Natural killer cell (primary cell): Measurements from ENCODE around the gene PPM1M. TPM values are rescaled to one million over a fixed set of nuclear protein-coding genes. Genes with fewer than 3 reads are reported as not detected.

Experiments used
- ATAC-seq, 3 donors: fragments of 150-1000 bp in 2 of 3; fragments of 200-7000 bp in 1 of 3; cut with Tn5 transposase; 1 replicate in 1 of 3; 2 replicates in 2 of 3; pipeline ENCODE4 v1.10.0; 2021; ENCODE audit warnings: mild to moderate bottlenecking in 2 of 3, moderate library complexity in 2 of 3
- DNase-seq, 2 donors: peaks; one replicate each; pipeline versions ENCODE4 v3.0.0 to v3.0.0-alpha.2; 2013 to 2021; ENCODE audit warnings: mixed read lengths in 1 of 2
- H3K27ac ChIP-seq: one replicate; pipeline ENCODE4 v1.5.1; 2013; ENCODE audit warnings: mild to moderate bottlenecking, low read length
- H3K27me3 ChIP-seq: one replicate; pipeline ENCODE4 v1.6.1; 2013; ENCODE audit warnings: low read length; ENCODE audit not compliant: control insufficient read depth, insufficient read depth
- H3K36me3 ChIP-seq: one replicate; pipeline ENCODE4 v1.6.1; 2013; ENCODE audit warnings: low read length; ENCODE audit not compliant: control insufficient read depth, insufficient read depth
- H3K4me1 ChIP-seq: one replicate; pipeline ENCODE4 v1.6.1; 2013; ENCODE audit warnings: low read length; ENCODE audit not compliant: control insufficient read depth, insufficient read depth
- H3K4me3 ChIP-seq: one replicate; pipeline ENCODE4 v1.5.1; 2013; ENCODE audit warnings: low read length
- H3K9me3 ChIP-seq: one replicate; pipeline ENCODE4 v1.6.1; 2013; ENCODE audit warnings: low read length; ENCODE audit not compliant: control insufficient read depth, insufficient read depth
- H3K27ac Mint-ChIP-seq, 2 donors: one replicate each; pipeline ENCODE4 v1.8.0; 2022; ENCODE audit warnings: mild to moderate bottlenecking in 2 of 2, mixed read lengths in 2 of 2, moderate library complexity in 1 of 2
- H3K27me3 Mint-ChIP-seq, 2 donors: one replicate each; pipeline ENCODE4 v1.8.0; 2022; ENCODE audit warnings: low read depth in 2 of 2, mixed read lengths in 2 of 2
- H3K36me3 Mint-ChIP-seq: one replicate; pipeline ENCODE4 v1.8.0; 2022; ENCODE audit warnings: mixed read lengths
- H3K4me1 Mint-ChIP-seq, 2 donors: one replicate each; pipeline ENCODE4 v1.8.0; 2022; ENCODE audit warnings: mixed read lengths in 2 of 2
- H3K4me3 Mint-ChIP-seq: one replicate; pipeline ENCODE4 v1.8.0; 2022; ENCODE audit warnings: mild to moderate bottlenecking, moderate library complexity, mixed read lengths
- H3K9me3 Mint-ChIP-seq, 2 donors: one replicate each; pipeline ENCODE4 v1.8.0; 2022; ENCODE audit warnings: mixed read lengths in 2 of 2
- WGBS: methylation state at CpG from one replicate; pipeline ENCODE4 v1.1.7; 2013; ENCODE audit warnings: missing lambda C conversion rate; ENCODE audit not compliant: insufficient coverage; 5-methylcytosine and 5-hydroxymethylcytosine counted together
- intact Hi-C: fragments of 100-400 bp; cut with micrococcal nuclease; formaldehyde crosslinking; loops from one replicate; pipeline ENCODE4 v1.14.2; 2022
- total RNA-seq, 4 donors: library from RNA; stranded (reverse); fragments of 120-200 nt in 1 of 4; gene quantifications; one replicate each; pipeline versions ENCODE4 v1.2.3 to v1.2.4, GENCODE V29; 2013 to 2022
- TF ChIP-seq, protein P1 (sequence below): fragments of 200-600 bp; IDR thresholded peaks from one replicate; pipeline ENCODE4 v1.8.0; 2022; ENCODE audit warnings: antibody characterized with exemption

PPM1M gene
- total RNA-seq = 10 to 100 TPM; 66.0 to 83.7 (median 77.8) TPM
- total RNA-seq (2013) = 49.2 TPM

- Histone ChIP-seq H3K9me3 (no peaks in the 10 kb centered on the region), H3K4me1 (peaks cover 57% of the 10 kb centered on the region), H3K27me3 (no peaks in the 10 kb centered on the region), H3K27ac (peak within 1 kb of the TSS; percentile 91), H3K36me3 (peaks cover 27% of the 10 kb centered on the region), H3K4me3 (peak within 1 kb of the TSS; percentile 59)
- under 1% methylated on average over 98 of the region's 98 CpGs for WGBS
- Mint-ChIP-seq H3K4me1 (peaks cover 62 to 64% of the 10 kb centered on the region in 2 donors), H3K36me3 (peaks cover 6% of the 10 kb centered on the region), H3K27me3 (no peaks in the 10 kb centered on the region), H3K4me3 (peak within 1 kb of the TSS; percentile 84), H3K27ac (peak within 1 kb of the TSS; percentile 91 to 92), H3K9me3 (no peaks in the 10 kb centered on the region)
- intact Hi-C loops = no loop called here
- TF ChIP-seq, protein P1, sequence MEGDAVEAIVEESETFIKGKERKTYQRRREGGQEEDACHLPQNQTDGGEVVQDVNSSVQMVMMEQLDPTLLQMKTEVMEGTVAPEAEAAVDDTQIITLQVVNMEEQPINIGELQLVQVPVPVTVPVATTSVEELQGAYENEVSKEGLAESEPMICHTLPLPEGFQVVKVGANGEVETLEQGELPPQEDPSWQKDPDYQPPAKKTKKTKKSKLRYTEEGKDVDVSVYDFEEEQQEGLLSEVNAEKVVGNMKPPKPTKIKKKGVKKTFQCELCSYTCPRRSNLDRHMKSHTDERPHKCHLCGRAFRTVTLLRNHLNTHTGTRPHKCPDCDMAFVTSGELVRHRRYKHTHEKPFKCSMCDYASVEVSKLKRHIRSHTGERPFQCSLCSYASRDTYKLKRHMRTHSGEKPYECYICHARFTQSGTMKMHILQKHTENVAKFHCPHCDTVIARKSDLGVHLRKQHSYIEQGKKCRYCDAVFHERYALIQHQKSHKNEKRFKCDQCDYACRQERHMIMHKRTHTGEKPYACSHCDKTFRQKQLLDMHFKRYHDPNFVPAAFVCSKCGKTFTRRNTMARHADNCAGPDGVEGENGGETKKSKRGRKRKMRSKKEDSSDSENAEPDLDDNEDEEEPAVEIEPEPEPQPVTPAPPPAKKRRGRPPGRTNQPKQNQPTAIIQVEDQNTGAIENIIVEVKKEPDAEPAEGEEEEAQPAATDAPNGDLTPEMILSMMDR = no peak
- ATAC-seq (peak; percentile 72 to 85 (median 80)), DNase-seq (peak; percentile 65 to 88)
Measured at GRCh38 chr3:52245322-52246263, at the start of gene PPM1M. Gene PPM1M (plus strand): TSS chr3:52245759. CDS start chr3:52245825, 66 bp downstream.

DNA sequence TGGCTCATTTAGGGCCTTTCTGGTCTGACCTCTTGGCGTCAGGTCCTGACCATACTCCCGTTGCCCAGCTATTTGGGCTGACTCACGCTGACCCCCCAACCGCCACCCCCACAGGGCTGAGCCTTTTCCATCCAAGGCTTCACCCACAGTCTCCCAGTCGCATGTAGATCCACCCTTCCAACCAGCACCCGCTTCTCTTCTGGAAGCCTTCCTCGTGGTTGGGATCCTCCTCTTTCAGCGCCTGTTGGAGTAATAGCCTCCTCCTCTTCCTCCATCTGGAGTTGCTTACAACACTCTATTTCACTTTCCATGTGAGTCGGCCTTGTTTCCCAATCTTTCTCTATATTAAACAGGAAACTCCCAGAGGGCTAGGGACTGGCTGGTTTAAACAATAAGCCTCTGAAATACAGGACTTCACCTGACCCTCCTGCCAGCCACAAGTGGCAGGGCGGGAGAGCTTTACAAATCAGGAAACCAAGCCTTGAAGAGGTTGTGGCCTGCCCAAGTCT lies 49.7 kb upstream of the PPM1M start:
- DNase-seq (no peak), ATAC-seq (no peak)
- no peak overlapping the region for H3K4me3 ChIP-seq
- no peaks in the 10 kb centered on the region for H3K9me3 Mint-ChIP-seq
- H3K4me3 Mint-ChIP-seq = no peak overlapping the region
- WGBS = 82% methylated on average over 10 of the region's 10 CpGs
- intact Hi-C loops = no loop called here
- H3K36me3 Mint-ChIP-seq = no peaks in the 10 kb centered on the region
- TF ChIP-seq, protein P1 = no peak
- H3K4me1 ChIP-seq = peaks cover 28% of the 10 kb centered on the region
- no peak overlapping the region for H3K27ac ChIP-seq
- H3K27ac Mint-ChIP-seq = peak overlapping the region; percentile 96 to 98
- no peaks in the 10 kb centered on the region for H3K36me3 ChIP-seq
- H3K4me1 Mint-ChIP-seq = peaks cover 21 to 35% of the 10 kb centered on the region in 2 donors
- H3K27me3 ChIP-seq = no peaks in the 10 kb centered on the region
- H3K27me3 Mint-ChIP-seq = no peaks in the 10 kb centered on the region
- no peaks in the 10 kb centered on the region for H3K9me3 ChIP-seq

GRCh38 chr3:52196977-52197376 lies 48.6 kb upstream of the PPM1M start:
- Histone ChIP-seq H3K36me3 (peaks cover 6% of the 10 kb centered on the region), H3K9me3 (no peaks in the 10 kb centered on the region), H3K27me3 (no peaks in the 10 kb centered on the region), H3K4me3 (no peak overlapping the region), H3K4me1 (peaks cover 31% of the 10 kb centered on the region), H3K27ac (no peak overlapping the region)
- 96% methylated on average over 3 of the region's 3 CpGs for WGBS
- ATAC-seq (no peak), DNase-seq (no peak)
- Mint-ChIP-seq H3K9me3 (no peaks in the 10 kb centered on the region), H3K4me3 (peak overlapping the region; percentile 95), H3K27me3 (no peaks in the 10 kb centered on the region), H3K36me3 (no peaks in the 10 kb centered on the region), H3K27ac (peak overlapping the region; percentile 96 to 98), H3K4me1 (peaks cover 21 to 40% of the 10 kb centered on the region in 2 donors)
- intact Hi-C loops = no loop called here
- TF ChIP-seq, protein P1 = no peak
